ENCODE data around the gene N4BP2.

- TF ChIP-seq RBBP5 (IDR thresholded peaks at IDR 0.05; ENCODE audit: borderline replicate concordance, low read depth, low read length) (no peak), CTCF (IDR thresholded peaks at IDR 0.05; ENCODE audit: control extremely low read depth in 1 of 3, insufficient read depth in 1 of 3, low read depth in 1 of 3, low read length in 3 of 3) (no peak), MAX (IDR thresholded peaks at IDR 0.05) (no peak), EZH2 (IDR thresholded peaks at IDR 0.05; ENCODE audit: low read depth, low read length, severe bottlenecking) (no peak), BRCA1 (IDR thresholded peaks at IDR 0.05; ENCODE audit: low read depth, low read length) (no peak), PHF8 (conservative IDR thresholded peaks at IDR 0.05; ENCODE audit: low read depth, low read length) (no peak), HDAC6 (IDR thresholded peaks at IDR 0.05; ENCODE audit: low read depth, low read length) (no peak), RAD21 (IDR thresholded peaks at IDR 0.05 in 1 of 2, conservative IDR thresholded peaks at IDR 0.05 in 1 of 2; ENCODE audit: low read depth in 2 of 2, low read length in 2 of 2) (no peak), EP300 (IDR thresholded peaks at IDR 0.05; ENCODE audit: borderline replicate concordance in 1 of 2, low read depth in 2 of 2, low read length in 2 of 2) (no peak), SUZ12 (IDR thresholded peaks at IDR 0.05; ENCODE audit: low read length) (no peak), YY1 (IDR thresholded peaks at IDR 0.05; ENCODE audit: low read depth, low read length) (no peak)
These were observed 130.0 kb downstream of the N4BP2 start for GRCh38 chr4:40186665-40187014.
